Endothelial cell of umbilical vein (primary cell): Measurements from ENCODE around the gene PIAS2. TPM values are rescaled to one million over a fixed set of nuclear protein-coding genes. Genes with fewer than 3 reads are reported as not detected.

Source experiments
- BruUV-seq: library from RNA; stranded (reverse); fragments of 400-500 nt; replicated peaks from 2 replicates; lab custom pipeline; 2021; lab: Mats Ljungman, UMichigan
- CTCF ChIA-PET: fragments of 300-600, 350-600 bp; sonication (Branson Sonifier 250); formaldehyde crosslinking; loops from one replicate; lab custom pipeline; 2021; ENCODE audit warnings: antibody characterized with exemption, inconsistent platforms; lab: Charles Lee
- POLR2A ChIA-PET: fragments of 300-600, 350-600 bp; sonication (Branson Sonifier 250); formaldehyde crosslinking; loops from one replicate; lab custom pipeline; 2021; ENCODE audit warnings: antibody characterized with exemption, inconsistent platforms; lab: Charles Lee
- DNase-seq: peaks from one replicate; pipeline ENCODE4 v3.0.0-alpha.2; 2011; ENCODE audit warnings: low read depth, low spot score
- FAIRE-seq: peaks from 2 replicates; lab custom pipeline; 2011; peaks lifted over from hg19 to GRCh38; lab: Jason Lieb, UNC
- H2AFZ ChIP-seq: 2 replicates; pipeline ENCODE4 v1.6.0; 2012; ENCODE audit warnings: low read depth, low read length, control low read depth, inconsistent platforms
- H3K27ac ChIP-seq: 2 replicates; pipeline ENCODE4 v1.5.1; 2011; ENCODE audit warnings: low read depth, mild to moderate bottlenecking, control low read depth, low read length, moderate library complexity; ENCODE audit not compliant: insufficient read depth
- H3K27me3 ChIP-seq, 2 experiments: 2 replicates each; pipeline versions ENCODE4 v1.6.0 to v1.6.1; 2011; ENCODE audit warnings: low read length in 2 of 2, mixed read lengths in 1 of 2; ENCODE audit not compliant: control insufficient read depth in 2 of 2, insufficient read depth in 2 of 2
- H3K36me3 ChIP-seq, 2 experiments: 2 replicates in 1 of 2; 3 replicates in 1 of 2; pipeline ENCODE4 v1.5.1; 2011; ENCODE audit warnings: low read length in 2 of 2, mild to moderate bottlenecking in 1 of 2, moderate library complexity in 1 of 2; ENCODE audit not compliant: control insufficient read depth in 2 of 2, insufficient read depth in 2 of 2; ENCODE audit errors: extremely low read depth in 1 of 2
- H3K4me1 ChIP-seq: 3 replicates; pipeline ENCODE4 v1.5.1; 2011; ENCODE audit warnings: mild to moderate bottlenecking, low read length; ENCODE audit not compliant: control insufficient read depth, insufficient read depth; ENCODE audit errors: extremely low read depth
- H3K4me2 ChIP-seq: 2 replicates; pipeline ENCODE4 v1.6.1; 2011; ENCODE audit warnings: low read length, control low read depth, mixed read lengths; ENCODE audit not compliant: insufficient read depth
- H3K4me3 ChIP-seq, 3 experiments: fragments of 200-600 bp in 1 of 3; sonication (generic), shearing (Covaris generic) in 1 of 3; replicated peaks in 1 of 3; 2 replicates each; pipeline ENCODE4 v1.5.1; 2011 to 2016; ENCODE audit warnings: control low read depth in 3 of 3, low read length in 3 of 3, mild to moderate bottlenecking in 2 of 3, inconsistent platforms in 1 of 3, low read depth in 1 of 3, moderate library complexity in 1 of 3; ENCODE audit not compliant: insufficient read depth in 1 of 3
- H3K79me2 ChIP-seq: 2 replicates; pipeline ENCODE4 v1.6.0; 2012; ENCODE audit warnings: low read length, inconsistent platforms; ENCODE audit not compliant: control insufficient read depth, insufficient read depth
- H3K9ac ChIP-seq: replicated peaks from 2 replicates; pipeline ENCODE3; 2011; ENCODE audit warnings: low read length, control low read depth; ENCODE audit not compliant: insufficient read depth; ENCODE audit errors: extremely low read depth
- H3K9me1 ChIP-seq: replicated peaks from 3 replicates; pipeline ENCODE4 v1.6.0; 2011; ENCODE audit warnings: mild to moderate bottlenecking, low read length; ENCODE audit not compliant: control insufficient read depth, insufficient read depth; ENCODE audit errors: extremely low read depth
- H3K9me3 ChIP-seq: replicated peaks from 2 replicates; pipeline ENCODE4 v1.5.1; 2012; ENCODE audit warnings: low read length, inconsistent platforms; ENCODE audit not compliant: control insufficient read depth, insufficient read depth
- H4K20me1 ChIP-seq: replicated peaks from 2 replicates; pipeline ENCODE3; 2011; ENCODE audit warnings: mild to moderate bottlenecking, low read length; ENCODE audit not compliant: control insufficient read depth, insufficient read depth; ENCODE audit errors: extremely low read depth
- EZH2 ChIP-seq: IDR thresholded peaks from 2 replicates; pipeline ENCODE4 v1.6.1; 2012; ENCODE audit warnings: borderline replicate concordance, low read depth, mild to moderate bottlenecking, moderate library complexity, low read length, inconsistent platforms; ENCODE audit not compliant: severe bottlenecking
- FOS ChIP-seq: IDR thresholded peaks from 2 replicates; pipeline ENCODE4 v1.6.1; 2011; ENCODE audit warnings: mild to moderate bottlenecking, low read length, moderate library complexity, borderline replicate concordance; ENCODE audit not compliant: insufficient read depth
- GATA2 ChIP-seq: IDR thresholded peaks from 2 replicates; pipeline ENCODE4 v1.7.0; 2011; ENCODE audit warnings: low read depth, mild to moderate bottlenecking, moderate library complexity, mixed read lengths, low read length; ENCODE audit not compliant: insufficient read length, insufficient read depth
- JUN ChIP-seq: IDR thresholded peaks from 2 replicates; pipeline ENCODE4 v1.6.1; 2011; ENCODE audit warnings: borderline replicate concordance, low read depth; ENCODE audit not compliant: insufficient read length, insufficient read depth
- MAX ChIP-seq: IDR thresholded peaks from 2 replicates; pipeline ENCODE4 v1.6.1; 2011; ENCODE audit not compliant: insufficient read depth, insufficient read length
- POLR2AphosphoS5 ChIP-seq: IDR thresholded peaks from 2 replicates; pipeline ENCODE4 v1.6.1; 2012; ENCODE audit warnings: low read depth, mild to moderate bottlenecking, control low read depth, low read length, moderate library complexity; ENCODE audit not compliant: insufficient read depth
- dilution Hi-C: fragments of 300-500 bp; cut with MboI; formaldehyde crosslinking; loops from one replicate; pipeline ENCODE4 v1.15.0; 2019; ENCODE audit warnings: low sequenced_read_pairs; ENCODE audit not compliant: extremely low pct_ligation_motif_present
- intact Hi-C: fragments of 100-400 bp; cut with micrococcal nuclease; formaldehyde crosslinking; loops from one replicate; pipeline ENCODE4 v1.10.0; 2022
- polyA plus RNA-seq, 4 experiments: library from polyadenylated mRNA; depleted of rRNA in 3 of 4; stranded (reverse) in 3 of 4; unstranded in 1 of 4; fragments of >200 nt; gene quantifications; 2 replicates each; pipeline versions ENCODE4 v1.2.1 to v1.2.3, GENCODE V29; 2011 to 2012; ENCODE audit warnings: missing spikeins in 1 of 4
- total RNA-seq: library from RNA; stranded (reverse); gene quantifications from 2 replicates; pipeline ENCODE4 v1.2.3, GENCODE V29; 2021
- TF ChIP-seq, protein P1 (sequence below), 2 donors: IDR thresholded peaks; 1 replicate in 1 of 2; 2 replicates in 1 of 2; pipeline ENCODE4 v1.5.1; 2011; ENCODE audit warnings: low read length in 2 of 2, mild to moderate bottlenecking in 2 of 2, moderate library complexity in 2 of 2, control low read depth in 1 of 2, inconsistent platforms in 1 of 2, low read depth in 1 of 2; ENCODE audit not compliant: insufficient read depth in 1 of 2; ENCODE audit errors: extremely low read depth in 1 of 2

The PIAS2 gene
- total and polyA plus RNA-seq, 2 donors (not counting 3 experiments of a cell fraction or from before 2014, with no cell fraction given), result 7.0 to 34.3 TPM

GRCh38 chr18:46759890-46760289 lies 157.4 kb downstream of the PIAS2 start:
- H4K20me1 ChIP-seq, result no peaks in the 10 kb centered on the region
- H3K4me2 ChIP-seq, result no peak overlapping the region
- TF ChIP-seq MAX, result no peak
- TF ChIP-seq POLR2AphosphoS5, result no peak
- TF ChIP-seq JUN, result no peak
- no peak for TF ChIP-seq GATA2
- TF ChIP-seq, protein P1, sequence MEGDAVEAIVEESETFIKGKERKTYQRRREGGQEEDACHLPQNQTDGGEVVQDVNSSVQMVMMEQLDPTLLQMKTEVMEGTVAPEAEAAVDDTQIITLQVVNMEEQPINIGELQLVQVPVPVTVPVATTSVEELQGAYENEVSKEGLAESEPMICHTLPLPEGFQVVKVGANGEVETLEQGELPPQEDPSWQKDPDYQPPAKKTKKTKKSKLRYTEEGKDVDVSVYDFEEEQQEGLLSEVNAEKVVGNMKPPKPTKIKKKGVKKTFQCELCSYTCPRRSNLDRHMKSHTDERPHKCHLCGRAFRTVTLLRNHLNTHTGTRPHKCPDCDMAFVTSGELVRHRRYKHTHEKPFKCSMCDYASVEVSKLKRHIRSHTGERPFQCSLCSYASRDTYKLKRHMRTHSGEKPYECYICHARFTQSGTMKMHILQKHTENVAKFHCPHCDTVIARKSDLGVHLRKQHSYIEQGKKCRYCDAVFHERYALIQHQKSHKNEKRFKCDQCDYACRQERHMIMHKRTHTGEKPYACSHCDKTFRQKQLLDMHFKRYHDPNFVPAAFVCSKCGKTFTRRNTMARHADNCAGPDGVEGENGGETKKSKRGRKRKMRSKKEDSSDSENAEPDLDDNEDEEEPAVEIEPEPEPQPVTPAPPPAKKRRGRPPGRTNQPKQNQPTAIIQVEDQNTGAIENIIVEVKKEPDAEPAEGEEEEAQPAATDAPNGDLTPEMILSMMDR (IDR thresholded peaks at IDR 0.05; ENCODE audit: extremely low read depth in 1 of 2, insufficient read depth in 1 of 2, low read depth in 1 of 2, low read length in 2 of 2), result no peak
- TF ChIP-seq FOS, result no peak
- TF ChIP-seq EZH2, result no peak
- intact Hi-C loops (no loop called here), dilution Hi-C loops (no loop called here)
- FAIRE-seq, result no peak
- BruUV-seq, result no TSS peak
- H2AFZ ChIP-seq, result no peak overlapping the region
- no peak overlapping the region for H3K9ac ChIP-seq
- DNase-seq, result no peak
- no peaks in the 10 kb centered on the region for H3K79me2 ChIP-seq
- peaks cover 4% of the 10 kb centered on the region for H3K4me1 ChIP-seq
- H3K36me3 ChIP-seq, result no peaks in the 10 kb centered on the region
- H3K27ac ChIP-seq, result no peak overlapping the region
- ChIA-PET POLR2A (no interaction called here), CTCF (no interaction called here)
- no peak overlapping the region for H3K4me3 ChIP-seq
- no peaks in the 10 kb centered on the region for H3K9me3 ChIP-seq
- H3K9me1 ChIP-seq, result no peaks in the 10 kb centered on the region
- peaks cover 54 to 64% of the 10 kb centered on the region in 2 experiments for H3K27me3 ChIP-seq
